HG03457 (cell line): Measurements from ENCODE around the gene SYDE2.
"Not testable (repeated sequence)": the region's sequence is repeated elsewhere in the genome, so short reads cannot be mapped to it uniquely, and the experiment has no call there.

Source experiments
- ATAC-seq: cut with Tn5 transposase; IDR thresholded peaks from one replicate; pipeline ENCODE4 v1.9.1; 2021; ENCODE audit warnings: moderate number of reproducible peaks; ENCODE audit not compliant: unreplicated experiment

The SYDE2 gene, protein sequence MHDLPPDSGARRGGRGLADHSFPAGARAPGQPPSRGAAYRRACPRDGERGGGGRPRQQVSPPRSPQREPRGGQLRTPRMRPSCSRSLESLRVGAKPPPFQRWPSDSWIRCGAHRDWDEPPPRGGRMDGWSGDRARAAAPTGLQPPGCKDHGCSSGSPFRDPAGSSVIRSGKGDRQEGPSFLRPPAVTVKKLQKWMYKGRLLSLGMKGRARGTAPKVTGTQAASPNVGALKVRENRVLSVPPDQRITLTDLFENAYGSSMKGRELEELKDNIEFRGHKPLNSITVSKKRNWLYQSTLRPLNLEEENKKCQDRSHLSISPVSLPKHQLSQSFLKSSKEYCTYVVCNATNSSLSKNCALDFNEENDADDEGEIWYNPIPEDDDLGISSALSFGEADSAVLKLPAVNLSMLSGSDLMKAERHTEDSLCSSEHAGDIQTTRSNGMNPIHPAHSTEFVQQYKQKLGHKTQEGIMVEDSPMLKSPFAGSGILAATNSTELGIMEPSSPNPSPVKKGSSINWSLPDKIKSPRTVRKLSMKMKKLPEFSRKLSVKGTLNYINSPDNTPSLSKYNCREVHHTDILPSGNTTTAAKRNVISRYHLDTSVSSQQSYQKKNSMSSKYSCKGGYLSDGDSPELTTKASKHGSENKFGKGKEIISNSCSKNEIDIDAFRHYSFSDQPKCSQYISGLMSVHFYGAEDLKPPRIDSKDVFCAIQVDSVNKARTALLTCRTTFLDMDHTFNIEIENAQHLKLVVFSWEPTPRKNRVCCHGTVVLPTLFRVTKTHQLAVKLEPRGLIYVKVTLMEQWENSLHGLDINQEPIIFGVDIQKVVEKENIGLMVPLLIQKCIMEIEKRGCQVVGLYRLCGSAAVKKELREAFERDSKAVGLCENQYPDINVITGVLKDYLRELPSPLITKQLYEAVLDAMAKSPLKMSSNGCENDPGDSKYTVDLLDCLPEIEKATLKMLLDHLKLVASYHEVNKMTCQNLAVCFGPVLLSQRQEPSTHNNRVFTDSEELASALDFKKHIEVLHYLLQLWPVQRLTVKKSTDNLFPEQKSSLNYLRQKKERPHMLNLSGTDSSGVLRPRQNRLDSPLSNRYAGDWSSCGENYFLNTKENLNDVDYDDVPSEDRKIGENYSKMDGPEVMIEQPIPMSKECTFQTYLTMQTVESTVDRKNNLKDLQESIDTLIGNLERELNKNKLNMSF

DNA sequence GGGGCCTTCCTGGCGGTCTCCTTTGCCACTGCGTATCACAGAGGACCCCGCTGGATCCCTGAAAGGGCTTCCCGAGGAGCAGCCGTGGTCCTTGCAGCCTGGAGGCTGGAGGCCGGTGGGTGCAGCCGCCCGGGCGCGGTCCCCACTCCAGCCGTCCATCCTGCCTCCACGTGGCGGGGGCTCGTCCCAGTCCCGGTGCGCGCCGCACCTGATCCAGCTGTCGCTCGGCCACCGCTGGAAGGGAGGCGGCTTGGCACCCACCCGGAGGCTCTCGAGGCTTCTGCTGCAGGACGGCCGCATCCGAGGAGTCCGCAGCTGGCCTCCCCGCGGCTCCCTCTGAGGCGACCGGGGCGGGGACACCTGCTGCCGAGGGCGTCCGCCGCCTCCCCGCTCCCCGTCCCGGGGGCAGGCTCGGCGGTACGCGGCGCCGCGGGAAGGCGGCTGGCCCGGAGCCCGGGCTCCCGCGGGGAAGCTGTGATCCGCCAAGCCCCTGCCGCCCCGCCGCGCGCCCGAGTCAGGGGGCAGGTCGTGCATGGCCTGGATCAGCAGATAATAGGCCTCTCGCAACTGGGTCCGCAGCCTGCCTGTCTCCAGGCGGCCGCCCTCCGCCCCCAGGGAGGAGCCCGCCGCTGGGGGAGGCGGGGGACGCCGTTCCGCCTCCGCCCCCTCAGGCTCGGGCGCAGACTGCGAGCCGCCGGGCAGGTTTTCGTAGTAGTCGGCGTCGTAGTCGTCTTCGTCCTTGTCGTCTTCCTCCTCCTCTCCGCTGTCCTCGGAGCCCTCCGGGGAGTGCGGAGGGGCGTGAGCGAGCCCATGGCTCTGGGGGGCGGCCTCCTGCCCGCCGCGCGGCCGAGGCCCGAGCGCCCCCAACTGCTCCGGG, at the start of gene SYDE2:
TSS of gene SYDE2 (minus strand) at position 554 of the 877 bp plus-strand sequence. CDS start at position 534, 20 bp downstream.
- ATAC-seq = peak; percentile 58

DNA sequence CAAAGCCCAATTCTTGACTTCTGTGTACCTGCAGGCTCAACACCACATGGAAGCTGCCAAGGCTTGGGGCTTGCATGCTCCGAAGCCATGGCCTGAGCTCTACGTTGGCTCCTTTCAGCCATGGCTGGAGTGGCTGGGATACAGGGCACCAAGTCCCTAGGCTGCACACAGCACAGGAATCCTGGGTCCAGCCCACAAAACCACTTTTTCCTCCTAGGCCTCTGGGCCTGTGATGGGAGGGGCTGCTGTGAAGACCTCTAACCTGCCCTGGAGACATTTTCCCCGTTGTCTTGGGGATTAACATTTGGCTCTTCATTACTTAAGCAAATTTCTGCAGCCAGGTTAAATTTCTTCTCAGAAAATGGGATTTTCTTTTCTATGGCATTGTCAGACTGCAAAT, 48.2 kb upstream of the SYDE2 start:
- not testable (repeated sequence) for ATAC-seq

DNA sequence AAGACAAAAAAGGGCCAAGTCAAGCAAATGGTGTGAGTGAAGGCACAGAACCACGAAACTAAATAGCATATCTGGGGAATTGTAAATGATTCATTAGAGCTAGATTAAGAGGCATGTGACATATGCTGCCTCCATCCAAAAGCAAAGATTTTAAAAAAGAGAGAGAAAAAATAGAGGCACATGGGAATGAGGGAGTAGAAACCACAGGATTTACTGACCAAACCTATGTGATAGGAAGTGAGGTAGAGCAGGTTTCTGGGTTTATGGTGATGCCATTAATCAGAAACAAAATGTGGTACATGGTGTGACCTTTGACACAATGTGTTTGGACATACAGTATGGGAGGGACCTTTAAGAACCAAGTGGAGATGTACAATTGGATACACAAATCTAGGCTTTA, 45.1 kb upstream of the SYDE2 start:
- ATAC-seq = no peak

DNA sequence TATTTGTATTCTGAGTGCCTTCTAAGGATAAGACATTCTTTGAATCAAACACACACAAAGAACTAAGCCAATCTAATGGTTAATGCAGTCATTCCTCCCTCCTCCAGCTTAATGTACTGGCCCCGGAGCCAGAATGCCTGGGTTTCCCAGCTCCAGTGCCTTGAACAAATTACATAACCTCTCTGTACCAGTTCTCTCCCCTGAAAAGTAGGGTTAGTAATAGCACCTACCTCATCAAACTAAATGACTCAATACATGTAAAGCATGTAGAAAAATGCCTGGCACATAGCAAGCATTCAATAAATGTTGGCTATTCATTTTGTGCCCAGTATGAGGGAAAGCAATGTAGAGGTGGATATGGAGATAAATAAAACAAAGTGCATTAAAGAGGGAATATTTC, 44.6 kb upstream of the SYDE2 start:
- no peak for ATAC-seq

DNA sequence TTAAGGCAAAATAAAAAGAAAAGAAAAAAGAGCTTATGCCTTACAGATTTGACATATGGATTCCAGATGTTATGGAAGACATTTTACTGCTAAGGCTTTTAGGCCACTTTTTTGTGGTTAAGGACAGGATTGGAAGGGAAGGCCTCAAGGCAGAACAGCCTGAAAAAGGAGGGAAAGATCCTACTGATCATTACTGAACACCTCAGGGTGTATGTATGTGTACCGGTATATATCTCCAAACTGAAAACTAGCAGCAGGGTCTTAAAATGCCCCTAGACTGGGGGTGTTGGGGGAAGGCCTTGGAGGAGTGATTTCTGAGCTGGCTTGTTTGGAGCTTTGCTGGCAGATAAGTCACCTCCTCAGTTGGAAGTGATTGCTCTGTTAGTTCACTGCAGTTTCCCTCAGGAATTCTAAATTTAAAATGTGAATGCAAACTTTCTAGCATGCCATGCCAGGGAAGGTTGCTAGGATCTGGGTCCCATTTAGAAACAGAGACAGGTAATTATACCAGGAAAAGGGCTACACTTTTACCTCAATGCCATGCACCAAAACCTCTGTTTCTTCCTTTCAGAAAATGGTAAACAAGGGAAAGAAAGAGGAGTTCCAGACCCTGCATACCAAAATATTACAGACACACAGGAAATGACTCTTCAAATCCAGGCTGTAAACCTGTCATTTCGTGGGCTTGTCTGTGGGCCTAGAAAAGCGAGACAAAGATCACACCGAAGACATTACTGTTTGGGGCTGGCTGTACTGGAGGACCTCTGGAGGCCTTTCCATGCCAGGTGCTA, 43.6 kb upstream of the SYDE2 start:
- no peak for ATAC-seq

DNA sequence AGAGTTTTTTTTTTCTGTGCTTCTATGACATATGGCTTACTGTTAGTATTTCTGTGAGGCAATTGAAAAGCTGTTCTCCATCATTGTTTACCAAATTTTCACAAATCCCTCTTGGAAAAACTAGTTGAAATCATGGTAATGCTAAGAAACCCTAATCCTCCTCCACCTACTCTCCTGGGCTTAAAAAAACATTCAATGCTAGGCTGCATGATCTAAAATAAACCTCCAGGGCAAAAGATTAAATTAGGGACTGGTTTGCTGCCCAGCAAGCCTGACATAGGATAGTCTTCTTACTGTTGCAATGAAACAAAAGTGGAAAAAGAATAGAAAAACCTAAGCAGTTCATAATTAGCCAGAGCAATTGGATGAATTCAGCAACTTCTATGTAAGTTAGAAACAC, 42.6 kb upstream of the SYDE2 start:
- ATAC-seq = no peak

DNA sequence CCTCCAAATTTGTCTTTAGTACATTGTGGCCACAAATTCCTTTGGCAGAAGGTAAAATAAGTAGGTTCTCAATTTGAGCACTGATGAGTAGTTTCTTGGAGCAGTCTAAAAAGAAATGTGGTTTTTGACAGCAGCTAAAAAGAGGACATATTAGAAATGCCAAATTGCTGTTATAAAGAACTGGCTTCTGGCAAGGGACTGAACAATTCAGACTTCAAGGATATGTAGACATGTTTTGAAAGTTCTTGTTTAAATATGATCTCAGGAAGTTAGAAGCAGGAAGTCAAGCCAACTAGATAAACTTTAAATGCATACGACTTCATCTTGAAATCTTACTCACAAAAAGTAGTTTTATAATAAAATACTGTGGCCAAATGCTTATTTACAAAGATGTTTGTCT, 39.8 kb upstream of the SYDE2 start:
- no peak for ATAC-seq

DNA sequence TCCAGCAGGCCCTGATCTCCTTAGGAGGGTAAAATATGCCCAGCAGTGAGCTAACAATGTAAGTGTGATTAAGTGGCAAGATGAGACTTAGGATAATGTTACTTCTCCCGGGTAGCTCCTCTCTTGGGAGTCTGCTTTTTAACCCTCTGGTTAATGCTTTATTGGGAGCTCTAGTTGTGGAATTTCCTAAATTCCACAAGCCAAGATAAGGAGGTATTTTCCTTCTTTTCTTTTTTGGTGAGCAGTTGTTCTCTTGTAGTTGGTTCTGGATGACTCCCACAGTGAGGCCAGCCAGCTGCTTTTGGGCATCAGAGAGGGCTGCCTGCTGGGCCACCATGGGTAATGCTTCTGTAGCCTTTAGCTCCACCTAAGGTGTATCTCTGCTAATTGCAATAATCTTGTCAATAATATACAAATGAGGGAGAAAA, 39.4 kb upstream of the SYDE2 start:
- ATAC-seq = no peak

DNA sequence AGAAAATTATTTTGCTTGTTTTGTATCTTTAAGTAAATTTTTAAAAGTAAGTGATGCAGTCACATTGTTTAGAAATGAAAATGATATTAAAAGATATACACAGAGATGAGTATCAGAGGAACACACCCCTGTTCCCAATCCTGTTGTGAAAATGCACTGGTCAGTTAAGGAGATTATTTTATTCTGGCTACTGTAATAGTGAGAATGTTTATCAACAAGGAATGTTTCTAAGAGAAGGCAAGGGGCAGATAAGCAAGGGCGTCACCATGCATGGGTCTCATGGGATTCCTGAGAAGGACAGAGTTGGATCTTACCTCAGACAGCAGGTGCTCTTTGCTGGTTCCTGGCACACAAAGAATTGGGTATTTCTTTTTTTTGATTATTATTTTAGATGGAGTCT, 36.8 kb upstream of the SYDE2 start:
- ATAC-seq = no peak

DNA sequence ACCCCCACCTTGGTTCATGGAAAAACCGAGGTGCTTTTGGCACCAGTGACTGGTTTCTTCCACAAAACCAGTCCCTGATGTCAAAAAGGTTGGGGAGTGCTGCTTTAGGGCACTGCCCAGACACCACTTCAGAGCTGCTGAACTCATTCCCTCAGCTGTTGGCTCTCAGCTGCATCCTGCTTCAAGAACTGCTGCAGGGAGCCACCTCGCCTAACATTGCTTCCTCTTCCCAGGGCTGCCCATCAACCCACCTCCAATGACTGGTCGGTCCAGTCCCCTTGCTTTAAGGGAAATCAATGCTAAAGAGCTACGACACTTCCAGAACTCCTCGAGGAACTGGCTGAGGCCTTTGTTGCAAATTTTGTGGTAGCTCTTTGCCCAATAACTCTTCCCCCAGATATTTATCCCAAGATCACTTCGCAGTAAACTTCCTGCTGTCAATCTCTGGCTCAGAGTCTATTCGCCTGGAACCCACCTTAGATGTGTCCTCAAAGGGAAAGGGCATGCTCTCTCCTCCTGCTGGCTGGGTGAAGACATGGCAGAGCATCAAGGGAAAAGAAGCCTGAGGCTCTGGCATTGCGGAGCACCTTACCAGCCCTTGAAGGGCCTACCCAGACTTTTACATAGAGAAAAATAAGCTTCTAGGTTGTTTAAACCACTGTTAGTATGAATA, 29.6 kb upstream of the SYDE2 start:
- ATAC-seq = no peak

DNA sequence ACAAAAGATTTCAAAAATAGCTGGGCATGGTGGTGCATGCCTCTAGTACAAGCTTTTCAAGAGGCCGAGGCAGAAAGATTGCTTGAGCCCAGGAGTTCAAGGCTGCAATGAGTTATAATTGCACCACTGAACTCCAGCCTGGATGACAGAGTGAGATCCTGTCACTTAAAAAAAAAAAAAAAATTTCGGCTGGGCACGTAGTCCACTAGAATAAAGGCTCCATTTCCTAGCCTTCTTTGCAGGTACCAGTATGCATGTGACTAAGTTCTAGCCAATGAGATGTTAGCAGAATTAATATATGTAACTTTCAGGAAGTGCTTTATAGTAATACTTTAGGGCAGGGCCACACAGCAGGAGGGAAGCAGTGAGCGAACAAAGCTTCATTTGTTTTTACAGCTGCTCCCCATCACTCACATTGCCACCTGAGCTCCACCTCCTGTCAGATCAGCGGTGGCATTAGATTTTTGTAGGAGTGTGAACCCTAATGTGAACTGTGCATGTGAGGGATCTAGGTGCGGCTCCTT, 28.8 kb upstream of the SYDE2 start:
- ATAC-seq = no peak

DNA sequence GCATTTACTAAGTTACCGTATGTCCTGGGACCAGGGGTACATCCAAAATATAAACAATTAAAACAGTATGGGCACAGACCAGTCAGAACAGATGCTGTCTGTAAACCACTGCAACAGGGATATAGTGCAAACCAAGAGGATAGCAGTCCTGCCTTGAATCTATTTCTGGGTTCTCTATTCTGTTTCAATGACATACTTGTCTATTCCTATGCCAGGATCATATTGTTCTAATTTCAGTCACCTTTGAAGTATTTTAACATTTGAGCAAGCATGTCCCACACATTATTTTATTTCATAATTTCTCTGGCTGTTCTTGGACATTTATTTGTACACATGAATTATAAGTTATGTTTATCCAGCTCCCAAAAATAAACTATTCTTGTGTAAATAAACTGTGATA, 28.2 kb upstream of the SYDE2 start:
- ATAC-seq = no peak

DNA sequence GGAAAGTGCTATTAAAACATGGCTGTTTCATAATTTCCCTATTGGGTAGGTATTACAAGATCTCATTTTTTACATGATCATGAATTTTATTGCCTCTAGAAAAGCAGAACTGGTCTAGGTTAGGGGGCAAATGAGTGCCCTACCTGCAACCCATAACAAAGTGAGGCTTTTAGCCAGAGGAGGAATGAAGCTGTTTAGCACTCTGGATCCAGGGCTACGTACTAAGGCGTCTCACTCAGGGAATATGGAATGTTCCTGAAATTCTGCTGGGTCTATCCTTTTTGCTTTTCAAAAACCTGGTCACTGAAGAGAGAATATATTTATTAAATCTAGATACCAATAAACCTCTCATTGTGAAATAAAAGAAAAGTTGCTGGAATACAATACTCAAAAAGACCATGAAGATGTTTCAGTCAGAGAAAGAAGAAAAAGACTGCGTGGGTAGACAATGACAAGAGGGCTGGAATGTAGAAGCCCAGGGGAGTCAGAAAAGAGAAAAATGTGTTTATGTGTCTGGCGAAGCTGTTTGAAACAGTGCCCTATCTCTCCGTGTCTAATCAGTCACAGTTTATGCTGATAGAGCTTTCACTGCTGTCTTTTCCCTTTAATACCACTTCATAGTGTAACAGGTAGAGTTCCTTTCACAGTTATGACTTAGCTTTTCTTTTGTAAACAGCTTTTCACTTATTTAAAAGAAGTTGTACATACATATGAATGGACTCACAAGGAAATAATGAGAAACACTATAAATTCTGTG, 25.0 kb upstream of the SYDE2 start:
- ATAC-seq = no peak

DNA sequence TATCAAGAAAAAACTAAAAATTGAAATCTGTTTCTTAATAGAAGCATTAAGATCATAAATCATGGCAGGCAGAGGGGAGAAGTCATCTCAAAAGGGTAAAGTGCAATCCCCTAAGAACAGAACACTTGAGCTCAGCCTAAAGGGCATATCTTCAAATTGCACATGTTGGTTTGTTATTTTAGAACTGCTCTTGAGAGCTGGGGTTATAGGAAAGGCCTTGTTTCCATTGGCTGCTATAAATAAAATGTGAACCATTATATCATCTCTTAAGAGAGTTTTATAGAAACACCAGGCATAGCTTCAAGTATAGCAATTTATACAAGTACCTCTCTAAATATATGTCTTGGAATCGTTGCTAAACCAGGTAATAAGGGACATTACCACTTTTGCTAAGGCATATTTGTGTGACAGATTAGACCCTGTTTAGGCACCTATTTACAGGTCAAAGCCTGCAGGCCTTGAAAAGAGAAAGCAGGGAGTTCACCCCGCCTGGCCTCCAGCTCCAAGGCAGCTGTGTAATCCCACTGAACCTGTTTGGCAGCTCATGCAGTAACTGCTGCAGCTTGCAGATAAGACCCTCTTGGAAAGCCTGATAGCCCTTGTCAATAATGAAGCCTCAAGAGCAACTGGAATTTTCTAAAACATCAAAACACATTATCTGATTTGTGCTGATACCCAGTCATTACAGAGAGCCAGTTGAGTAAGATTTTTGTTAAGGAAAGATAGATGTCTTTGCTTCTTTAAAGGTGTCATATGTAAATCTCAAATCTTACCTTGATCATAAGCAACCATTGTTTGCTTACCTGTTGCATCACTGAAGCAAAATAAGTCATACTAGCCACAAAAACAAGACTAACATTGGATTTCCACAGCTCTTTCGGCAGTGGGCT, 24.2 kb upstream of the SYDE2 start:
- ATAC-seq = no peak

DNA sequence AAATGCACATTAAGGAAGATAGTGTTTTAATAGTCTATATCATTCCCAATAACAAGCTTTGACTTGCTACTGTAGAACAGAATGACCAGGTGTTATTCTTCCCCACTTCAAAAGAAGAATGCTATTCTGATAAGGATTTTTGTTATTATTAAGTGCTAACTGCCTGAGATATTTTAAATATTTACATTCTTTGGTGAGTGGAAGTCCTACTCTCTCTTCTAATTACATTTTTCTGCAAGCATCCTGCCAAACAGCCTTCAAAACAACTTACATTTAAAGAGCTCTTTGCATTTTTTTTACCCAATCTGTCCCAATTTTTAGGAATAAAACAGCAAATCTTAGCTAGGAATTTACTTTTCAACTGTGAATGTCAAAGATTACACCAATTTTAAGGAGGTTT, 23.5 kb upstream of the SYDE2 start:
- no peak for ATAC-seq

DNA sequence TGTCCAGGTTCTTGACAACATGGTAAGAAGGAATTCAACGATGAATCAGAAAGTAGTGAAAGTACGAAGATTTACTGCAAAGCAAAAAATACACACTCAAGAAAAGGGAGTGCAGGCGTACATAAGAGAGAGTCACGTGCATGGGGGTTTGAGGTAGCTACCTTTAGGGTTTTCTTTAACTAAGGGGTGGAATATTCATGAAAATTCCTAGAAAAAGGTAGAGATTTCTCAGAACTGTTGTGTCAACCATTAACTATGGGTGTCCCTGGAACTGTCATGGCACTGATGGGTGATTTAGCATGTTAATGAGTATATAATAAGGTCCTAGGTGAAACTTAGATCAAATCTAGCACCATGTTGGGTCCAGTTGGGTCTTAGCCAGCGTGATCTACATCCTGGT, 22.5 kb upstream of the SYDE2 start:
- no peak for ATAC-seq

DNA sequence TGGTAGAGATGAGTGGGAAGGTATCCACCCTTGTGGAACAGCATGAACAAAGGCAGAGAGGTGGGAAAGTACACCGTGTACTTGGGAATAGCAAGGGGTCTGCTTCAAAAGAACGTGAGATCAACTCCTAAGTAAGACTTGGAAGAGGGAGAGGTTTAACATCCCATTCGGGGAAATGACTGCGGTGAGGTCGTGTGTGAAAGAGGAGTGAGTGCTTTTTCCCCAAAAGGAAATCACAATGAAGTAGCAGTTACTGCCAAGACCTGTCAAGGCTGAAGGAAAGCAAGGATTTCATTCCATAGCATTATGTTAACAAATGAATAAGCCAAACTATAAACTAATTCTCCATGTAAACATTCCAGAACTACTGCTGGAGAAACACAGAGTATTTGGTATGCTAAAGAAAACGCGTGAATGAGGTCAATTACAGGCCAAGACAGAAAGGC, 20.0 kb upstream of the SYDE2 start:
- no peak for ATAC-seq
